CD14-positive monocyte (primary cell): ENCODE data around the gene TM6SF1. TPM values are rescaled to one million over a fixed set of nuclear protein-coding genes. Genes with fewer than 3 reads are reported as not detected.
"Not testable (repeated sequence)": the region's sequence is repeated elsewhere in the genome, so short reads cannot be mapped to it uniquely, and the experiment has no call there.

ENCODE experiments used
- DNase-seq, 3 donors: peaks; one replicate each; pipeline ENCODE4 v3.0.0-alpha.2; 2011 to 2022
- H2AFZ ChIP-seq: 2 replicates; pipeline ENCODE4 v1.6.0; 2012; ENCODE audit warnings: mild to moderate bottlenecking, low read depth, low read length, inconsistent platforms; ENCODE audit not compliant: insufficient read depth, poor library complexity, severe bottlenecking
- H3K27ac ChIP-seq, 2 donors: 1 replicate in 1 of 2; 2 replicates in 1 of 2; pipeline ENCODE4 v1.5.1; 2012 to 2013; ENCODE audit warnings: low read length in 2 of 2, control low read depth in 1 of 2, inconsistent platforms in 1 of 2, low read depth in 1 of 2, mild to moderate bottlenecking in 1 of 2
- H3K27me3 ChIP-seq, 2 donors: one replicate each; pipeline versions ENCODE4 v1.6.0 to v1.6.1; 2011 to 2013; ENCODE audit warnings: low read length in 2 of 2; ENCODE audit not compliant: control insufficient read depth in 2 of 2, insufficient read depth in 2 of 2
- H3K36me3 ChIP-seq, 2 donors: replicated peaks in 1 of 2; 1 replicate in 1 of 2; 2 replicates in 1 of 2; pipeline versions ENCODE4 v1.5.1 to v1.6.1; 2012 to 2013; ENCODE audit warnings: low read length in 2 of 2, control low read depth in 1 of 2, inconsistent platforms in 1 of 2, mild to moderate bottlenecking in 1 of 2; ENCODE audit not compliant: insufficient read depth in 2 of 2, control insufficient read depth in 1 of 2
- H3K4me1 ChIP-seq, 2 donors: 1 replicate in 1 of 2; 2 replicates in 1 of 2; pipeline versions ENCODE4 v1.5.1 to v1.6.1; 2012 to 2013; ENCODE audit warnings: low read length in 2 of 2, control low read depth in 1 of 2, inconsistent platforms in 1 of 2, mild to moderate bottlenecking in 1 of 2, moderate library complexity in 1 of 2; ENCODE audit not compliant: insufficient read depth in 2 of 2, control insufficient read depth in 1 of 2
- H3K4me2 ChIP-seq: replicated peaks from 2 replicates; pipeline ENCODE3; 2012; ENCODE audit warnings: low read length, moderate library complexity, mild to moderate bottlenecking; ENCODE audit not compliant: poor library complexity, severe bottlenecking; ENCODE audit errors: extremely low read depth
- H3K4me3 ChIP-seq, 3 experiments: fragments of 200-600 bp in 1 of 3; sonication (generic) in 1 of 3; replicated peaks in 1 of 3; 1 replicate in 2 of 3; 2 replicates in 1 of 3; pipeline ENCODE4 v1.5.1; 2011 to 2013; ENCODE audit warnings: low read length in 3 of 3, mild to moderate bottlenecking in 3 of 3, control low read depth in 2 of 3, low read depth in 2 of 3, inconsistent platforms in 1 of 3, moderate library complexity in 1 of 3
- H3K79me2 ChIP-seq: 2 replicates; pipeline ENCODE4 v1.6.0; 2012; ENCODE audit warnings: mild to moderate bottlenecking, control low read depth, inconsistent platforms, low read length, moderate library complexity; ENCODE audit not compliant: insufficient read depth
- H3K9ac ChIP-seq: 2 replicates; pipeline ENCODE4 v1.6.0; 2017; ENCODE audit warnings: low read length, mild to moderate bottlenecking; ENCODE audit not compliant: insufficient read depth, poor library complexity, severe bottlenecking
- H3K9me3 ChIP-seq, 2 donors: replicated peaks in 1 of 2; 1 replicate in 1 of 2; 2 replicates in 1 of 2; pipeline versions ENCODE4 v1.5.1 to v1.6.1; 2012 to 2013; ENCODE audit warnings: low read length in 2 of 2, control low read depth in 1 of 2; ENCODE audit not compliant: control insufficient read depth in 1 of 2, insufficient read depth in 1 of 2
- H4K20me1 ChIP-seq: 2 replicates; pipeline ENCODE4 v1.6.0; 2012; ENCODE audit warnings: mild to moderate bottlenecking, low read length, control low read depth, moderate library complexity; ENCODE audit not compliant: insufficient read depth
- H3K27ac Mint-ChIP-seq, 7 donors: one replicate each; pipeline ENCODE4 v1.8.0; 2020; ENCODE audit warnings: mild to moderate bottlenecking in 7 of 7, mixed read lengths in 7 of 7, moderate library complexity in 6 of 7, inconsistent platforms in 2 of 7
- H3K27me3 Mint-ChIP-seq, 3 donors: one replicate each; pipeline ENCODE4 v1.8.0; 2021 to 2022; ENCODE audit warnings: low read depth in 3 of 3, mild to moderate bottlenecking in 3 of 3, mixed read lengths in 3 of 3, moderate library complexity in 3 of 3, inconsistent platforms in 1 of 3
- H3K36me3 Mint-ChIP-seq, 2 donors: one replicate each; pipeline ENCODE4 v1.8.0; 2020; ENCODE audit warnings: mixed read lengths in 2 of 2, inconsistent platforms in 1 of 2, mild to moderate bottlenecking in 1 of 2
- H3K4me1 Mint-ChIP-seq: one replicate; pipeline ENCODE4 v1.8.0; 2020; ENCODE audit warnings: mild to moderate bottlenecking, mixed read lengths
- H3K4me3 Mint-ChIP-seq, 2 donors: one replicate each; pipeline ENCODE4 v1.8.0; 2020; ENCODE audit warnings: mild to moderate bottlenecking in 2 of 2, mixed read lengths in 2 of 2, moderate library complexity in 1 of 2
- H3K9me3 Mint-ChIP-seq, 7 donors: one replicate each; pipeline ENCODE4 v1.8.0; 2020 to 2022; ENCODE audit warnings: mixed read lengths in 7 of 7, mild to moderate bottlenecking in 6 of 7, moderate library complexity in 6 of 7, inconsistent platforms in 2 of 7
- WGBS: methylation state at CpG from one replicate; pipeline ENCODE4 v1.1.5; 2013; ENCODE audit warnings: missing lambda C conversion rate; ENCODE audit not compliant: insufficient coverage; 5-methylcytosine and 5-hydroxymethylcytosine counted together
- intact Hi-C, 2 donors: fragments of 100-400 bp; cut with micrococcal nuclease; formaldehyde crosslinking; loops; one replicate each; pipeline versions ENCODE4 v1.15.0 to v1.15.1; 2023
- polyA plus RNA-seq, 3 donors: library from polyadenylated mRNA; depleted of rRNA in 1 of 3; unstranded in 2 of 3; stranded (reverse) in 1 of 3; fragments of 300-500 nt in 2 of 3; fragments of >200 nt in 1 of 3; fragmentation: Illumina TruSeq in 2 of 3; gene quantifications; 1 replicate in 2 of 3; 2 replicates in 1 of 3; pipeline ENCODE4 v1.2.3, GENCODE V29; 2012 to 2021
- TF ChIP-seq, protein P1 (sequence below): fragments of 200-600 bp; IDR thresholded peaks from one replicate; pipeline ENCODE4 v1.8.0; 2022; ENCODE audit warnings: antibody characterized with exemption, mild to moderate bottlenecking

TM6SF1 gene
- polyA plus RNA-seq, 3 donors: 21.3 to 46.0 (median 35.4) TPM

DNA sequence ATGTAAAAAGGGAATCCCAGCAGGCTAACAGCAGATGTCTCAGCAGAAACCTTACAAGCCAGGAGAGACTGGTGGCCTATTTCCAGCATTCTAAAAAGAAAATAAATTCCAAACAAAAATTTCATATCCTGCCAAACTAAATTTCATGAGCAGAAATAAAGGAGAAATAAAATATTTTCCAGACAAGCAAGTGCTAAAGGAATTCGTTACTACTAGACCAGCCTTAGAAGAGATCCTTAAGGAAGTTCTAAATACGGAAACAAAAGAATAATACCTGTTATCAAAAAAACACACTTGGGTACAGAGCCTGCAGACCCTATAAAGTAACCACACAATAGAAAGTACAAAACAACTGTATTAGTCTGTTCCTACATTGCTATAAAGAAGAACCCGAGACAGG is 58.8 kb downstream of the TM6SF1 start:
- no peak overlapping the region for H3K4me3 ChIP-seq
- WGBS: 100% methylated on average over 2 of the region's 3 CpGs
- no peaks in the 10 kb centered on the region for H3K36me3 ChIP-seq
- peaks cover 9% of the 10 kb centered on the region in 2 donors for H3K9me3 ChIP-seq
- no peak overlapping the region for H3K27ac ChIP-seq
- no peaks in the 10 kb centered on the region for H3K27me3 ChIP-seq
- TF ChIP-seq, protein P1, sequence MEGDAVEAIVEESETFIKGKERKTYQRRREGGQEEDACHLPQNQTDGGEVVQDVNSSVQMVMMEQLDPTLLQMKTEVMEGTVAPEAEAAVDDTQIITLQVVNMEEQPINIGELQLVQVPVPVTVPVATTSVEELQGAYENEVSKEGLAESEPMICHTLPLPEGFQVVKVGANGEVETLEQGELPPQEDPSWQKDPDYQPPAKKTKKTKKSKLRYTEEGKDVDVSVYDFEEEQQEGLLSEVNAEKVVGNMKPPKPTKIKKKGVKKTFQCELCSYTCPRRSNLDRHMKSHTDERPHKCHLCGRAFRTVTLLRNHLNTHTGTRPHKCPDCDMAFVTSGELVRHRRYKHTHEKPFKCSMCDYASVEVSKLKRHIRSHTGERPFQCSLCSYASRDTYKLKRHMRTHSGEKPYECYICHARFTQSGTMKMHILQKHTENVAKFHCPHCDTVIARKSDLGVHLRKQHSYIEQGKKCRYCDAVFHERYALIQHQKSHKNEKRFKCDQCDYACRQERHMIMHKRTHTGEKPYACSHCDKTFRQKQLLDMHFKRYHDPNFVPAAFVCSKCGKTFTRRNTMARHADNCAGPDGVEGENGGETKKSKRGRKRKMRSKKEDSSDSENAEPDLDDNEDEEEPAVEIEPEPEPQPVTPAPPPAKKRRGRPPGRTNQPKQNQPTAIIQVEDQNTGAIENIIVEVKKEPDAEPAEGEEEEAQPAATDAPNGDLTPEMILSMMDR: no peak
- H3K4me3 Mint-ChIP-seq: no peak overlapping the region
- no peaks in the 10 kb centered on the region for H3K79me2 ChIP-seq
- no peak overlapping the region for H3K4me2 ChIP-seq
- peaks cover 0 to 1% (median 1%) of the 10 kb centered on the region in 3 donors for H3K27me3 Mint-ChIP-seq
- H3K4me1 Mint-ChIP-seq: no peaks in the 10 kb centered on the region
- no peak for DNase-seq
- intact Hi-C loops: no loop called here
- H3K27ac Mint-ChIP-seq: no peak overlapping the region
- no peak overlapping the region for H3K9ac ChIP-seq
- H3K36me3 Mint-ChIP-seq: no peaks in the 10 kb centered on the region
- no peaks in the 10 kb centered on the region for H3K4me1 ChIP-seq
- no peak overlapping the region for H2AFZ ChIP-seq
- H3K9me3 Mint-ChIP-seq: peaks cover 8 to 29% (median 19%) of the 10 kb centered on the region in 7 donors
- H4K20me1 ChIP-seq: no peaks in the 10 kb centered on the region

DNA sequence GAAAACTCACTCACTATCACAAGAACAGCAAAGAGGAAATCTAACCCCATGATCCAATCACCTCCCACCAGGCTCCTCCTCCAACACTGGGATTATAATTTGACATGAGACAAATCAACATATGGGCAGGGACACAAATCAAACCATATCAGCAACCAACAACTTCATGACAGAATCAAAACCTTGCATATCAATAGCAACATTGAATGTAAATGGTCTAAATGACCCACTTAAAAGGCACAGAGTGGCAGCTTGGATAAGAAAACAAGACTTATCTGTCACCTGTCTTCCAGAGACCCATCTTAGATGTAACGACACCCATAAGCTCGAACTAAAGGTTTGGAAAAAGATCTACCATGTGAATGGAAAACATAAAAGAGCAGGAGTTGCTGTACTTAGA is 59.4 kb downstream of the TM6SF1 start:
- TF ChIP-seq, protein P1: no peak
- peaks cover 9% of the 10 kb centered on the region in 2 donors for H3K9me3 ChIP-seq
- Mint-ChIP-seq H3K36me3 (no peaks in the 10 kb centered on the region), H3K4me3 (no peak overlapping the region), H3K27me3 (peaks cover 0 to 1% (median 1%) of the 10 kb centered on the region in 3 donors), H3K27ac (no peak overlapping the region), H3K4me1 (no peaks in the 10 kb centered on the region), H3K9me3 (peaks cover 8 to 29% (median 19%) of the 10 kb centered on the region in 7 donors)
- no peak overlapping the region for H3K4me2 ChIP-seq
- no peak overlapping the region for H3K9ac ChIP-seq
- H3K27ac ChIP-seq: no peak overlapping the region
- 100% methylated on average over 2 of the region's 2 CpGs for WGBS
- no peaks in the 10 kb centered on the region for H3K4me1 ChIP-seq
- no peaks in the 10 kb centered on the region for H4K20me1 ChIP-seq
- intact Hi-C loops: no loop called here
- H3K4me3 ChIP-seq: no peak overlapping the region
- no peaks in the 10 kb centered on the region for H3K79me2 ChIP-seq
- no peak overlapping the region for H2AFZ ChIP-seq
- H3K27me3 ChIP-seq: no peaks in the 10 kb centered on the region
- DNase-seq: no peak
- H3K36me3 ChIP-seq: no peaks in the 10 kb centered on the region

DNA sequence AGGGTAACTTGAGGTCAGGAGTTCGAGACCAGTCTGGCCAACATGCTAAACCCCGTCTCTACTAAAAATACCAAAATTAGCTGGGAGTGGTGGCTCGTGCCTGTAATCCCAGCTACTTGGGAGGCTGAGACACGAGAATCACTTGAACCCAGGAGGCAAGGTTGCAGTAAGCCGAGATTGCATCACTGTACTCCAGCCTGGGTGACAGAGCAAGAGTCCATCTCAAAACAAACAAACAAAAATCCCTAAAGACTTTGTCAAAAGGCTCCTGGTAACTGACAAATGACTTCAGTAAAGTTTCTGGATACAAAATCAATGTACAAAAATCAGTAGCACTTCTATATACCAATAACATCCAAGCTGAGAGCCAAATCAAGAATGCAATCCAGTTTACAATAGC is 62.1 kb downstream of the TM6SF1 start:
- H3K79me2 ChIP-seq, DNase-seq, H3K4me3 Mint-ChIP-seq, H3K4me2 ChIP-seq, H3K27ac ChIP-seq, H3K9me3 ChIP-seq, H4K20me1 ChIP-seq, H2AFZ ChIP-seq, intact Hi-C loops, H3K4me1 ChIP-seq, H3K4me1 Mint-ChIP-seq, H3K36me3 Mint-ChIP-seq, H3K4me3 ChIP-seq, H3K36me3 ChIP-seq, H3K27me3 Mint-ChIP-seq, H3K9ac ChIP-seq, H3K27ac Mint-ChIP-seq, H3K27me3 ChIP-seq: not testable (repeated sequence)
- 93% methylated on average over 5 of the region's 5 CpGs for WGBS
- H3K9me3 Mint-ChIP-seq: peaks cover 8 to 29% (median 19%) of the 10 kb centered on the region in 7 donors
